PC-3 (cell line): ENCODE measurements around the gene SLC7A5. TPM values are rescaled to one million over a fixed set of nuclear protein-coding genes. Genes with fewer than 3 reads are reported as not detected.
"Not testable (repeated sequence)": the region's sequence is repeated elsewhere in the genome, so short reads cannot be mapped to it uniquely, and the experiment has no call there.

Experiments used
- ATAC-seq: fragments of 200-7000 bp; cut with Tn5 transposase; 2 replicates; pipeline ENCODE4 v1.9.1; 2020; ENCODE audit warnings: mild to moderate bottlenecking, moderate library complexity
- BruUV-seq: library from RNA; stranded (reverse); fragments of 400-500 nt; replicated peaks from 2 replicates; lab custom pipeline; 2021; lab: Mats Ljungman, UMichigan
- CTCF ChIA-PET: fragments of 300-600 bp; sonication (Branson Sonifier 250); formaldehyde crosslinking; loops from one replicate; lab custom pipeline; 2022; ENCODE audit warnings: antibody characterized with exemption; lab: Charles Lee
- POLR2A ChIA-PET: fragments of 300-600 bp; sonication (Branson Sonifier 250); formaldehyde crosslinking; loops from one replicate; lab custom pipeline; 2022; ENCODE audit warnings: antibody characterized with exemption; ENCODE audit not compliant: unreplicated experiment; lab: Charles Lee
- DNase-seq: peaks from one replicate; pipeline ENCODE4 v3.0.0-alpha.2; 2015
- H2AFZ ChIP-seq: fragments of 300-600 bp; sonication (generic); 2 replicates; pipeline ENCODE4 v1.6.0; 2016; ENCODE audit warnings: antibody characterized with exemption, low read length
- H3F3A ChIP-seq: fragments of 300-600 bp; sonication (generic); one replicate; pipeline ENCODE4 v1.6.0; 2017; ENCODE audit warnings: antibody characterized with exemption, low read length, control low read depth, mild to moderate bottlenecking; ENCODE audit not compliant: unreplicated experiment
- H3K27ac ChIP-seq: fragments of 300-600 bp; sonication (generic); 2 replicates; pipeline ENCODE4 v1.5.1; 2016; ENCODE audit warnings: mild to moderate bottlenecking, low read length
- H3K27me3 ChIP-seq: fragments of 300-600 bp; sonication (generic); 2 replicates; pipeline ENCODE4 v1.6.1; 2016; ENCODE audit warnings: low read length, mixed read lengths
- H3K36me3 ChIP-seq: fragments of 300-600 bp; sonication (generic); 2 replicates; pipeline ENCODE4 v1.6.1; 2016; ENCODE audit warnings: low read depth, mixed run types, low read length, mixed read lengths
- H3K4me1 ChIP-seq: fragments of 300-600 bp; sonication (generic); 2 replicates; pipeline ENCODE4 v1.5.1; 2016; ENCODE audit warnings: low read length; ENCODE audit not compliant: insufficient read depth
- H3K4me2 ChIP-seq: fragments of 300-600 bp; sonication (generic); 2 replicates; pipeline ENCODE4 v1.6.0; 2016; ENCODE audit warnings: low read length
- H3K4me3 ChIP-seq: fragments of 300-600 bp; sonication (generic); 2 replicates; pipeline ENCODE4 v1.5.1; 2016; ENCODE audit warnings: mild to moderate bottlenecking, low read length, mixed read lengths
- H3K79me2 ChIP-seq: fragments of 300-600 bp; sonication (generic); 2 replicates; pipeline ENCODE4 v1.6.1; 2017; ENCODE audit warnings: low read length, mixed read lengths
- H3K9ac ChIP-seq: fragments of 300-600 bp; sonication (generic); 2 replicates; pipeline ENCODE4 v1.6.0; 2016; ENCODE audit warnings: mild to moderate bottlenecking, low read length
- H3K9me2 ChIP-seq: fragments of 300-600 bp; sonication (generic); replicated peaks from 2 replicates; pipeline ENCODE4 v1.6.1; 2016; ENCODE audit warnings: mixed run types, low read length, mixed read lengths
- H3K9me3 ChIP-seq: fragments of 300-600 bp; sonication (generic); 2 replicates; pipeline ENCODE4 v1.6.1; 2016; ENCODE audit warnings: low read length, mixed read lengths
- H4K20me1 ChIP-seq: fragments of 300-600 bp; sonication (generic); 2 replicates; pipeline ENCODE4 v1.6.1; 2016; ENCODE audit warnings: low read length, mixed read lengths
- EZH2 ChIP-seq: fragments of 300-600 bp; sonication (generic); IDR thresholded peaks from one replicate; pipeline ENCODE4 v1.6.1; 2017; ENCODE audit warnings: antibody characterized with exemption, mild to moderate bottlenecking, low read length; ENCODE audit not compliant: unreplicated experiment
- EZH2phosphoT487 ChIP-seq: fragments of 300-600 bp; sonication (generic); IDR thresholded peaks from 2 replicates; pipeline ENCODE4 v1.6.1; 2018; ENCODE audit warnings: mild to moderate bottlenecking, antibody characterized with exemption, low read length, borderline replicate concordance
- intact Hi-C: fragments of 100-400 bp; cut with micrococcal nuclease; formaldehyde crosslinking; loops from 2 replicates; pipeline ENCODE4 v1.9.0; 2023
- total RNA-seq: library from RNA; depleted of rRNA; stranded (reverse); fragments of >200 nt; gene quantifications from 2 replicates; pipeline ENCODE4 v1.2.3, GENCODE V29; 2014
- TF ChIP-seq, protein P1 (sequence below): fragments of 300-600 bp; sonication (generic); conservative IDR thresholded peaks from 2 replicates; pipeline ENCODE4 v1.5.1; 2017; ENCODE audit warnings: antibody characterized with exemption, low read depth, mild to moderate bottlenecking, low read length

The SLC7A5 gene
- total RNA-seq, 1 experiment from 2014 or later: 93.2 TPM

DNA sequence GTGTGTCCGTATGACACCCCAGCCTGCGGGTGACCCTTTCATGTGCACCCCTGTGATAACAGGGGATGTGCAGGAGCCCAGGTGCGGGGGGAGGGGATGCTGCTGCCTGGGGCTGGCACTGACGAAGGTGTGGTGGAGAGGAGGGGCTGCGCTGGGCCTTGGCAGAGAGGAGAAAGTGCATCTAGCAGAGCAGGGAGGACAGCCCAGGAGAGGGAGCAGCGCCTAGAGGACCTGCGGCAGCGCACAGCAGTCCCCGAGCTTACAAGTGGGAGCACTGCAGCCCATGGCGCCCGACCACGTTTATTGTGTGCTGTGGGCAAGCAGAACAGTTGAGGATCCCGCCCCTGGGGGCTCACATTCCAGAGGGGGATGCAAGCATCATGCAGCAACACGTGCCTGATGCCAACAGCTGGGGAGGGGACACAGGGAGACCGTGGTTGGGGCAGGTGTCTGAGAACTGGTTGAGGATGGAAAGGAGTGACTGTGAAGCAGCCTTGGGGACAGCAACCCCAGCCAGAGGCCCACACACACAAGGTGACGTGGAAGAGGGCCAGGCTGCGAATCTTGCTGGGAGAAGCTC is 10.9 kb upstream of the SLC7A5 start:
- H3K36me3 ChIP-seq: no peaks in the 10 kb centered on the region
- no peak overlapping the region for H3K9ac ChIP-seq
- H3K9me3 ChIP-seq: no peaks in the 10 kb centered on the region
- H3K79me2 ChIP-seq: no peaks in the 10 kb centered on the region
- POLR2A ChIA-PET: no interaction called here
- no peak overlapping the region for H3K27ac ChIP-seq
- H2AFZ ChIP-seq: no peak overlapping the region
- intact Hi-C loops: no loop called here
- TF ChIP-seq, protein P1, sequence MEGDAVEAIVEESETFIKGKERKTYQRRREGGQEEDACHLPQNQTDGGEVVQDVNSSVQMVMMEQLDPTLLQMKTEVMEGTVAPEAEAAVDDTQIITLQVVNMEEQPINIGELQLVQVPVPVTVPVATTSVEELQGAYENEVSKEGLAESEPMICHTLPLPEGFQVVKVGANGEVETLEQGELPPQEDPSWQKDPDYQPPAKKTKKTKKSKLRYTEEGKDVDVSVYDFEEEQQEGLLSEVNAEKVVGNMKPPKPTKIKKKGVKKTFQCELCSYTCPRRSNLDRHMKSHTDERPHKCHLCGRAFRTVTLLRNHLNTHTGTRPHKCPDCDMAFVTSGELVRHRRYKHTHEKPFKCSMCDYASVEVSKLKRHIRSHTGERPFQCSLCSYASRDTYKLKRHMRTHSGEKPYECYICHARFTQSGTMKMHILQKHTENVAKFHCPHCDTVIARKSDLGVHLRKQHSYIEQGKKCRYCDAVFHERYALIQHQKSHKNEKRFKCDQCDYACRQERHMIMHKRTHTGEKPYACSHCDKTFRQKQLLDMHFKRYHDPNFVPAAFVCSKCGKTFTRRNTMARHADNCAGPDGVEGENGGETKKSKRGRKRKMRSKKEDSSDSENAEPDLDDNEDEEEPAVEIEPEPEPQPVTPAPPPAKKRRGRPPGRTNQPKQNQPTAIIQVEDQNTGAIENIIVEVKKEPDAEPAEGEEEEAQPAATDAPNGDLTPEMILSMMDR: no peak
- TF ChIP-seq EZH2 (no peak), EZH2phosphoT487 (no peak)
- ATAC-seq: no peak
- no peaks in the 10 kb centered on the region for H3K27me3 ChIP-seq
- H3F3A ChIP-seq: no peaks in the 10 kb centered on the region
- H3K9me2 ChIP-seq: no peaks in the 10 kb centered on the region
- no TSS peak for BruUV-seq
- no peak for DNase-seq
- CTCF ChIA-PET: no interaction called here
- H4K20me1 ChIP-seq: no peaks in the 10 kb centered on the region
- no peaks in the 10 kb centered on the region for H3K4me1 ChIP-seq
- H3K4me2 ChIP-seq: no peak overlapping the region
- H3K4me3 ChIP-seq: no peak overlapping the region

DNA sequence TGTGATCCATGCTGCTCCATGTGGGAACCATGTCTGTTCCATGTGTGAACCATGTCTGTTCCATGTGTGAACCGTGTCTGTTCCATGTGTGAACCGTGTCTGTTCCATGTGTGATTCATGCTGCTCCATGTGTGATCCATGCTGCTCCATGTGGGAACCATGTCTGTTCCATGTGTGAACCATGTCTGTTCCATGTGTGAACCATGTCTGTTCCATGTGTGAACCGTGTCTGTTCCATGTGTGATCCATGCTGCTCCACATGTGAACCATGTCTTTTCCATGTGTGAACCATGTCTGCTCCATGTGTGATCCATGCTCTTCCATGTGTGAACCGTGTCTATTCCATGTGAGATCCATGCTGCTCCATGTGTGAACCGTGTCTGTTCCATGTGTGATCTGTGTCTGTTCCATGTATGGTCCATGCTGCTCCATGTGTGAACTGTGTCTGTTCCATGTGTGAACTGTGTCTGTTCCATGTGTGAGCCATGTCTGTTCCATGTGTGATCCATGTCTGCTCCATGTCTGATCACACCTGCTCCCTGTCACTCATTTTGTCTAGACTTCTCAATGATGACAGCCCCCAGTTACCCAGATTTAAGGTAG is 10.2 kb upstream of the SLC7A5 start:
- H3F3A ChIP-seq, POLR2A ChIA-PET, H3K9me2 ChIP-seq, H3K4me2 ChIP-seq, intact Hi-C loops, H3K9me3 ChIP-seq, H3K4me3 ChIP-seq, H4K20me1 ChIP-seq, DNase-seq, H3K4me1 ChIP-seq, H3K36me3 ChIP-seq, H2AFZ ChIP-seq, CTCF ChIA-PET, BruUV-seq, H3K27ac ChIP-seq, ATAC-seq, H3K9ac ChIP-seq, H3K27me3 ChIP-seq, H3K79me2 ChIP-seq: not testable (repeated sequence)

DNA sequence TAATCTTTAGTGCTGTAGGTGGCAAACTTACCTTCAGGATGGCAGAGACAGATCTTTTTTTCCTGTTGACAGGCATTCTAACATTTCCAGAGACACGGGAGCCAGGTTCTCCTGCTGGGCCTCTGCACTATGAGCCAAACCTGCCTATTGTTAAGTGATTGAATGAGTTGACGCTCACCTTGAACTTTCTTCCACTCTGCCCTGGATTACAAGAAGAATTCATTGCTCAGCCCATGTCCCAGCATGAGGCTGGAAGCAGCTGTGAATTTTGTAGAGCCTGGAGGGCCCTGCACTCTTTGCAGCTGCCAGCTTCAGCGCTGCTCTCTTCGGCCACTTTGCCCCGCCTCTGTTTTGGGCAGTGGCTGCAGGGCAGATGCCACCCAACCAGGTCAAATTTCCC is 9.4 kb upstream of the SLC7A5 start:
- Histone ChIP-seq H3K9me2 (no peaks in the 10 kb centered on the region), H3K4me1 (no peaks in the 10 kb centered on the region), H3K79me2 (no peaks in the 10 kb centered on the region), H2AFZ (no peak overlapping the region), H3K9ac (no peak overlapping the region), H3K27ac (no peak overlapping the region), H3K36me3 (no peaks in the 10 kb centered on the region), H3K9me3 (no peaks in the 10 kb centered on the region), H3F3A (no peaks in the 10 kb centered on the region), H3K27me3 (no peaks in the 10 kb centered on the region), H4K20me1 (no peaks in the 10 kb centered on the region), H3K4me2 (no peak overlapping the region), H3K4me3 (no peak overlapping the region)
- ChIA-PET POLR2A (no interaction called here), CTCF (no interaction called here)
- BruUV-seq: no TSS peak
- ATAC-seq (no peak), DNase-seq (no peak)
- TF ChIP-seq EZH2phosphoT487 (no peak), EZH2 (no peak)
- TF ChIP-seq, protein P1: no peak
- intact Hi-C loops: no loop called here
